ENCODE results near the gene TEX2. TPM values are rescaled to one million over a fixed set of nuclear protein-coding genes. Genes with fewer than 3 reads are reported as not detected.

The TEX2 gene
- total and polyA plus RNA-seq, 4 experiments from 2014 or later: 7.9 to 13.1 (median 10.7) TPM

- Histone ChIP-seq H3K27me3 (ENCODE audit: insufficient read depth, low read length) (no peaks in the 10 kb centered on the region), H3K4me1 (ENCODE audit: insufficient read depth, low read length) (peaks cover 33% of the 10 kb centered on the region), H3K27ac (ENCODE audit: low read depth, low read length) (no peak overlapping the region), H3K36me3 (ENCODE audit: insufficient read depth, low read length) (no peaks in the 10 kb centered on the region), H3K9me3 (ENCODE audit: control insufficient read depth in 1 of 2, low read length in 2 of 2) (no peaks in the 10 kb centered on the region), H3K4me3 (ENCODE audit: low read length in 2 of 2) (no peak overlapping the region)
- ChIA-PET CTCF (ENCODE audit: partially characterized antibody) (no interaction called here), POLR2A (ENCODE audit: partially characterized antibody) (interaction anchor here (1.5 kb wide), 1 partner anchor 114 kb away, joined by 3 read pairs; no protein-coding TSS in a partner anchor)
- DNase-seq: no peak
- H3K27me3 Mint-ChIP-seq: peaks cover 0 to 4% of the 10 kb centered on the region in 2 donors
- H3K27ac Mint-ChIP-seq: peak overlapping the region in 1 of 7 donors; percentile 72
- H3K4me3 Mint-ChIP-seq: peak overlapping the region in 1 of 8 donors; percentile 41
- H3K36me3 Mint-ChIP-seq: peaks cover 0 to 4% of the 10 kb centered on the region in 2 donors
- no peaks in the 10 kb centered on the region for H3K9me3 Mint-ChIP-seq
- H3K4me1 Mint-ChIP-seq: peaks cover 21 to 51% (median 36%) of the 10 kb centered on the region in 4 donors
- intact Hi-C loops (cut with micrococcal nuclease): loop anchor here (5.0 to 10.0 kb wide), 2 partner anchors 128 to 405 kb away; partner anchors contain the start of genes ERN1 and SMURF2
Measured at GRCh38 chr17:64259922-64260321, 3.1 kb downstream of the TEX2 start.

GRCh38 chr17:64259426-64259825, 3.6 kb downstream of the TEX2 start:
- Histone ChIP-seq H3K4me3 (ENCODE audit: low read length in 2 of 2) (no peak overlapping the region), H3K27me3 (ENCODE audit: insufficient read depth, low read length) (no peaks in the 10 kb centered on the region), H3K36me3 (ENCODE audit: insufficient read depth, low read length) (no peaks in the 10 kb centered on the region), H3K4me1 (ENCODE audit: insufficient read depth, low read length) (peaks cover 33% of the 10 kb centered on the region), H3K9me3 (ENCODE audit: control insufficient read depth in 1 of 2, low read length in 2 of 2) (no peaks in the 10 kb centered on the region), H3K27ac (ENCODE audit: low read depth, low read length) (no peak overlapping the region)
- DNase-seq: no peak
- no peaks in the 10 kb centered on the region for H3K9me3 Mint-ChIP-seq
- POLR2A ChIA-PET (ENCODE audit: partially characterized antibody): interaction anchor here (1.5 kb wide), 1 partner anchor 113 kb away, joined by 3 read pairs; no protein-coding TSS in a partner anchor
- H3K36me3 Mint-ChIP-seq: peaks cover 0 to 4% of the 10 kb centered on the region in 2 donors
- H3K4me3 Mint-ChIP-seq: no peak overlapping the region
- no peak overlapping the region for H3K27ac Mint-ChIP-seq
- H3K27me3 Mint-ChIP-seq: no peaks in the 10 kb centered on the region
- CTCF ChIA-PET (ENCODE audit: partially characterized antibody): no interaction called here
- peaks cover 21 to 50% (median 35%) of the 10 kb centered on the region in 4 donors for H3K4me1 Mint-ChIP-seq
- intact Hi-C loops (cut with micrococcal nuclease): no loop called here

- DNase-seq: no peak
- Histone ChIP-seq H3K9me3 (ENCODE audit: control insufficient read depth in 1 of 2, low read length in 2 of 2) (no peaks in the 10 kb centered on the region), H3K4me3 (ENCODE audit: low read length in 2 of 2) (no peak overlapping the region), H3K27me3 (ENCODE audit: insufficient read depth, low read length) (no peaks in the 10 kb centered on the region), H3K27ac (ENCODE audit: low read depth, low read length) (no peak overlapping the region), H3K36me3 (ENCODE audit: insufficient read depth, low read length) (no peaks in the 10 kb centered on the region), H3K4me1 (ENCODE audit: insufficient read depth, low read length) (peaks cover 24% of the 10 kb centered on the region)
- ChIA-PET POLR2A (ENCODE audit: partially characterized antibody) (no interaction called here), CTCF (ENCODE audit: partially characterized antibody) (interaction anchor here (0.6 kb wide), 1 partner anchor 320 kb away, joined by 3 read pairs; no protein-coding TSS in a partner anchor)
- Mint-ChIP-seq H3K27me3 (no peaks in the 10 kb centered on the region), H3K4me1 (peaks cover 17 to 31% (median 25%) of the 10 kb centered on the region in 4 donors), H3K4me3 (no peak overlapping the region), H3K36me3 (no peaks in the 10 kb centered on the region), H3K27ac (no peak overlapping the region), H3K9me3 (no peaks in the 10 kb centered on the region)
- intact Hi-C loops (cut with micrococcal nuclease): no loop called here
Measured at GRCh38 chr17:64256913-64257807, 5.9 kb downstream of the TEX2 start.

- H3K27ac ChIP-seq (ENCODE audit: low read depth, low read length): no peak overlapping the region
- no peaks in the 10 kb centered on the region for H3K36me3 ChIP-seq (ENCODE audit: insufficient read depth, low read length)
- no peaks in the 10 kb centered on the region for H3K27me3 ChIP-seq (ENCODE audit: insufficient read depth, low read length)
- POLR2A ChIA-PET (ENCODE audit: partially characterized antibody): no interaction called here
- peak overlapping the region in 1 of 7 donors; percentile 15 for H3K27ac Mint-ChIP-seq
- no peak overlapping the region for H3K4me3 ChIP-seq (ENCODE audit: low read length in 2 of 2)
- CTCF ChIA-PET (ENCODE audit: partially characterized antibody): no interaction called here
- H3K9me3 ChIP-seq (ENCODE audit: control insufficient read depth in 1 of 2, low read length in 2 of 2): no peaks in the 10 kb centered on the region
- H3K4me1 ChIP-seq (ENCODE audit: insufficient read depth, low read length): peaks cover 12% of the 10 kb centered on the region
- no peaks in the 10 kb centered on the region for H3K36me3 Mint-ChIP-seq
- peaks cover 8 to 17% (median 14%) of the 10 kb centered on the region in 4 donors for H3K4me1 Mint-ChIP-seq
- intact Hi-C loops (cut with micrococcal nuclease): no loop called here
- H3K27me3 Mint-ChIP-seq: no peaks in the 10 kb centered on the region
- no peak overlapping the region for H3K4me3 Mint-ChIP-seq
- DNase-seq: no peak
- H3K9me3 Mint-ChIP-seq: no peaks in the 10 kb centered on the region
Measured at GRCh38 chr17:64255764-64256163, 7.3 kb downstream of the TEX2 start.

- Mint-ChIP-seq H3K4me3 (no peak overlapping the region), H3K4me1 (peaks cover 3 to 7% (median 6%) of the 10 kb centered on the region in 4 donors), H3K36me3 (no peaks in the 10 kb centered on the region), H3K27me3 (no peaks in the 10 kb centered on the region), H3K27ac (no peak overlapping the region), H3K9me3 (no peaks in the 10 kb centered on the region)
- Histone ChIP-seq H3K27me3 (ENCODE audit: insufficient read depth, low read length) (no peaks in the 10 kb centered on the region), H3K4me1 (ENCODE audit: insufficient read depth, low read length) (peaks cover 1% of the 10 kb centered on the region), H3K9me3 (ENCODE audit: control insufficient read depth in 1 of 2, low read length in 2 of 2) (no peaks in the 10 kb centered on the region), H3K36me3 (ENCODE audit: insufficient read depth, low read length) (no peaks in the 10 kb centered on the region), H3K4me3 (ENCODE audit: low read length in 2 of 2) (no peak overlapping the region), H3K27ac (ENCODE audit: low read depth, low read length) (no peak overlapping the region)
- intact Hi-C loops (cut with micrococcal nuclease): no loop called here
- DNase-seq: no peak
- POLR2A ChIA-PET (ENCODE audit: partially characterized antibody): no interaction called here
- CTCF ChIA-PET (ENCODE audit: partially characterized antibody): no interaction called here
Measured at GRCh38 chr17:64254755-64255154, 8.3 kb downstream of the TEX2 start.

- Histone ChIP-seq H3K27ac (ENCODE audit: low read depth, low read length) (no peak overlapping the region), H3K4me1 (ENCODE audit: insufficient read depth, low read length) (no peaks in the 10 kb centered on the region), H3K36me3 (ENCODE audit: insufficient read depth, low read length) (no peaks in the 10 kb centered on the region), H3K27me3 (ENCODE audit: insufficient read depth, low read length) (no peaks in the 10 kb centered on the region), H3K4me3 (ENCODE audit: low read length in 2 of 2) (no peak overlapping the region), H3K9me3 (ENCODE audit: control insufficient read depth in 1 of 2, low read length in 2 of 2) (no peaks in the 10 kb centered on the region)
- DNase-seq: no peak
- Mint-ChIP-seq H3K4me1 (peaks cover 3 to 5% (median 5%) of the 10 kb centered on the region in 4 donors), H3K9me3 (no peaks in the 10 kb centered on the region), H3K36me3 (no peaks in the 10 kb centered on the region), H3K27ac (no peak overlapping the region), H3K4me3 (no peak overlapping the region), H3K27me3 (no peaks in the 10 kb centered on the region)
- CTCF ChIA-PET (ENCODE audit: partially characterized antibody): no interaction called here
- POLR2A ChIA-PET (ENCODE audit: partially characterized antibody): interaction anchor here (0.8 kb wide), 1 partner anchor 107 kb away, joined by 3 read pairs; no protein-coding TSS in a partner anchor
- intact Hi-C loops (cut with micrococcal nuclease): no loop called here
Measured at GRCh38 chr17:64253470-64253869, 9.6 kb downstream of the TEX2 start.

- Histone ChIP-seq H3K4me3 (ENCODE audit: low read length in 2 of 2) (no peak overlapping the region), H3K36me3 (ENCODE audit: insufficient read depth, low read length) (no peaks in the 10 kb centered on the region), H3K4me1 (ENCODE audit: insufficient read depth, low read length) (no peaks in the 10 kb centered on the region), H3K9me3 (ENCODE audit: control insufficient read depth in 1 of 2, low read length in 2 of 2) (no peaks in the 10 kb centered on the region), H3K27me3 (ENCODE audit: insufficient read depth, low read length) (no peaks in the 10 kb centered on the region), H3K27ac (ENCODE audit: low read depth, low read length) (no peak overlapping the region)
- no peak for DNase-seq
- intact Hi-C loops (cut with micrococcal nuclease): no loop called here
- Mint-ChIP-seq H3K4me1 (peaks cover 3 to 5% (median 5%) of the 10 kb centered on the region in 4 donors), H3K9me3 (no peaks in the 10 kb centered on the region), H3K27me3 (no peaks in the 10 kb centered on the region), H3K4me3 (no peak overlapping the region), H3K27ac (no peak overlapping the region), H3K36me3 (no peaks in the 10 kb centered on the region)
- CTCF ChIA-PET (ENCODE audit: partially characterized antibody): no interaction called here
- POLR2A ChIA-PET (ENCODE audit: partially characterized antibody): no interaction called here
Measured at GRCh38 chr17:64252831-64253230, 10.2 kb downstream of the TEX2 start.
